HAP-1 (cell line): ENCODE data around the gene FAM168A.
A peak's percentile ranks its signal among the peaks of the same experiment; 100 is the strongest.

Experiments
- DNase-seq, 2 experiments: peaks; one replicate each; pipeline ENCODE4 v3.0.0-alpha.2; 2016 to 2020; ENCODE audit warnings: low spot score in 2 of 2
- H3K27me3 ChIP-seq: fragments of 250-450 bp; sonication (Bioruptor Pico); 2 replicates; pipeline ENCODE4 v1.5.1; 2020; ENCODE audit warnings: low read depth, mild to moderate bottlenecking, moderate library complexity
- H3K36me3 ChIP-seq: fragments of 250-450 bp; sonication (Bioruptor Pico); replicated peaks from 2 replicates; pipeline ENCODE4 v1.5.1; 2020; ENCODE audit warnings: mild to moderate bottlenecking
- H3K4me1 ChIP-seq: fragments of 250-450 bp; sonication (Bioruptor Pico); 2 replicates; pipeline ENCODE4 v1.5.1; 2020; ENCODE audit warnings: mild to moderate bottlenecking
- H3K4me3 ChIP-seq: fragments of 250-450 bp; sonication (Bioruptor Pico); 2 replicates; pipeline ENCODE4 v1.5.1; 2020; ENCODE audit warnings: mild to moderate bottlenecking, moderate library complexity
- H3K9me3 ChIP-seq: fragments of 250-450 bp; sonication (Bioruptor Pico); 2 replicates; pipeline ENCODE4 v1.5.1; 2020; ENCODE audit warnings: mild to moderate bottlenecking, moderate library complexity
- in situ Hi-C: fragments of 300-500 bp; cut with MboI; formaldehyde crosslinking; loops from 3 replicates; pipeline ENCODE4 v1.14.3; 2020; ENCODE audit warnings: low sequenced_read_pairs, inconsistent platforms, mixed read lengths

Gene FAM168A

GRCh38 chr11:73405146-73405510 lies 192.8 kb downstream of the FAM168A start:
- Histone ChIP-seq H3K4me1 (no peaks in the 10 kb centered on the region), H3K27me3 (no peaks in the 10 kb centered on the region), H3K36me3 (no peaks in the 10 kb centered on the region; the same call in 1 of the 2 replicates), H3K9me3 (no peaks in the 10 kb centered on the region), H3K4me3 (no peak overlapping the region)
- no peak for DNase-seq
- in situ Hi-C loops = no loop called here

GRCh38 chr11:73404506-73405145 lies 193.3 kb downstream of the FAM168A start:
- no peaks in the 10 kb centered on the region for H3K4me1 ChIP-seq
- no peaks in the 10 kb centered on the region; the same call in 1 of the 2 replicates for H3K36me3 ChIP-seq
- no peak overlapping the region for H3K4me3 ChIP-seq
- H3K9me3 ChIP-seq = no peaks in the 10 kb centered on the region
- no peak for DNase-seq
- no peaks in the 10 kb centered on the region for H3K27me3 ChIP-seq
- in situ Hi-C loops = loop anchor here (5.0 kb wide), 1 partner anchor 253 kb away; no protein-coding TSS in a partner anchor

GRCh38 chr11:73404048-73404447 lies 193.9 kb downstream of the FAM168A start:
- Histone ChIP-seq H3K4me1 (no peaks in the 10 kb centered on the region), H3K27me3 (no peaks in the 10 kb centered on the region), H3K4me3 (no peak overlapping the region), H3K9me3 (no peaks in the 10 kb centered on the region), H3K36me3 (no peaks in the 10 kb centered on the region)
- in situ Hi-C loops = loop anchor here (5.0 kb wide), 1 partner anchor 253 kb away; no protein-coding TSS in a partner anchor
- DNase-seq = peak; percentile 63 to 78

GRCh38 chr11:73403541-73403940 lies 194.4 kb downstream of the FAM168A start:
- no peaks in the 10 kb centered on the region for H3K4me1 ChIP-seq
- no peaks in the 10 kb centered on the region for H3K27me3 ChIP-seq
- in situ Hi-C loops = loop anchor here (5.0 kb wide), 1 partner anchor 254 kb away; no protein-coding TSS in a partner anchor
- no peak for DNase-seq
- no peaks in the 10 kb centered on the region for H3K36me3 ChIP-seq
- no peaks in the 10 kb centered on the region for H3K9me3 ChIP-seq
- H3K4me3 ChIP-seq = no peak overlapping the region

- DNase-seq = no peak
- Histone ChIP-seq H3K9me3 (no peaks in the 10 kb centered on the region), H3K4me1 (no peaks in the 10 kb centered on the region), H3K27me3 (no peaks in the 10 kb centered on the region), H3K36me3 (0 out of 2 replicates have a peak, but pooled peaks cover 2% of the 10 kb centered on the region), H3K4me3 (no peak overlapping the region)
- in situ Hi-C loops = loop anchor here (5.0 kb wide), 1 partner anchor 254 kb away; no protein-coding TSS in a partner anchor
Measured at GRCh38 chr11:73402834-73403185, 195.1 kb downstream of the FAM168A start.

GRCh38 chr11:73401924-73402833 lies 195.7 kb downstream of the FAM168A start:
- Histone ChIP-seq H3K36me3 (0 out of 2 replicates have a peak, but pooled peaks cover 2% of the 10 kb centered on the region), H3K27me3 (no peaks in the 10 kb centered on the region), H3K9me3 (no peaks in the 10 kb centered on the region), H3K4me3 (no peak overlapping the region), H3K4me1 (no peaks in the 10 kb centered on the region)
- in situ Hi-C loops = loop anchor here (5.0 kb wide), 1 partner anchor 255 kb away; no protein-coding TSS in a partner anchor
- DNase-seq = no peak

GRCh38 chr11:73401217-73401923 lies 196.5 kb downstream of the FAM168A start:
- Histone ChIP-seq H3K4me3 (no peak overlapping the region), H3K27me3 (no peaks in the 10 kb centered on the region), H3K4me1 (no peaks in the 10 kb centered on the region), H3K36me3 (0 out of 2 replicates have a peak, but pooled peaks cover 2% of the 10 kb centered on the region), H3K9me3 (no peaks in the 10 kb centered on the region)
- DNase-seq = no peak
- in situ Hi-C loops = loop anchor here (5.0 kb wide), 1 partner anchor 256 kb away; no protein-coding TSS in a partner anchor

GRCh38 chr11:73400293-73400692 lies 197.6 kb downstream of the FAM168A start:
- Histone ChIP-seq H3K4me1 (no peaks in the 10 kb centered on the region), H3K36me3 (0 out of 2 replicates have a peak, but pooled peaks cover 2% of the 10 kb centered on the region), H3K9me3 (no peaks in the 10 kb centered on the region), H3K27me3 (no peaks in the 10 kb centered on the region), H3K4me3 (no peak overlapping the region)
- in situ Hi-C loops = loop anchor here (5.0 kb wide), 1 partner anchor 257 kb away; no protein-coding TSS in a partner anchor
- DNase-seq = no peak

- no peaks in the 10 kb centered on the region for H3K9me3 ChIP-seq
- no peak for DNase-seq
- H3K4me3 ChIP-seq = no peak overlapping the region
- in situ Hi-C loops = loop anchor here (5.0 kb wide), 1 partner anchor 258 kb away; no protein-coding TSS in a partner anchor
- H3K27me3 ChIP-seq = no peaks in the 10 kb centered on the region
- 0 out of 2 replicates have a peak, but pooled peaks cover 2% of the 10 kb centered on the region for H3K36me3 ChIP-seq
- H3K4me1 ChIP-seq = no peaks in the 10 kb centered on the region
Measured at GRCh38 chr11:73399636-73400035, 198.3 kb downstream of the FAM168A start.

- no peaks in the 10 kb centered on the region for H3K27me3 ChIP-seq
- no peaks in the 10 kb centered on the region for H3K4me1 ChIP-seq
- no peak overlapping the region for H3K4me3 ChIP-seq
- 0 out of 2 replicates have a peak, but pooled peaks cover 2% of the 10 kb centered on the region for H3K36me3 ChIP-seq
- H3K9me3 ChIP-seq = no peaks in the 10 kb centered on the region
- no peak for DNase-seq
- in situ Hi-C loops = no loop called here
Measured at GRCh38 chr11:73399159-73399590, 198.7 kb downstream of the FAM168A start.

GRCh38 chr11:73398721-73399120 lies 199.2 kb downstream of the FAM168A start:
- Histone ChIP-seq H3K4me1 (no peaks in the 10 kb centered on the region), H3K27me3 (no peaks in the 10 kb centered on the region), H3K36me3 (0 out of 2 replicates have a peak, but pooled peaks cover 2% of the 10 kb centered on the region), H3K9me3 (no peaks in the 10 kb centered on the region), H3K4me3 (no peak overlapping the region)
- no peak for DNase-seq
- in situ Hi-C loops = no loop called here

- H3K4me1 ChIP-seq = no peaks in the 10 kb centered on the region
- H3K9me3 ChIP-seq = no peaks in the 10 kb centered on the region
- H3K36me3 ChIP-seq = 0 out of 2 replicates have a peak, but pooled peaks cover 2% of the 10 kb centered on the region
- no peaks in the 10 kb centered on the region for H3K27me3 ChIP-seq
- in situ Hi-C loops = no loop called here
- no peak overlapping the region for H3K4me3 ChIP-seq
- no peak for DNase-seq
Measured at GRCh38 chr11:73398132-73398526, 199.8 kb downstream of the FAM168A start.

GRCh38 chr11:73397468-73398131 lies 200.3 kb downstream of the FAM168A start:
- H3K9me3 ChIP-seq = no peaks in the 10 kb centered on the region
- no peaks in the 10 kb centered on the region for H3K27me3 ChIP-seq
- H3K4me3 ChIP-seq = no peak overlapping the region
- no peaks in the 10 kb centered on the region for H3K4me1 ChIP-seq
- 0 out of 2 replicates have a peak, but pooled peaks cover 2% of the 10 kb centered on the region for H3K36me3 ChIP-seq
- DNase-seq = no peak
- in situ Hi-C loops = no loop called here
